Peyer's patch (tissue), 4 donors: ENCODE results near the gene NPPA. TPM values are rescaled to one million over a fixed set of nuclear protein-coding genes. Genes with fewer than 3 reads are reported as not detected.
"Not testable (repeated sequence)": the region's sequence is repeated elsewhere in the genome, so short reads cannot be mapped to it uniquely, and the experiment has no call there.

ENCODE experiments used
- DNase-seq, 3 donors: peaks; one replicate each; pipeline ENCODE4 v3.0.0-alpha.2; 2017 to 2019
- H3K27ac ChIP-seq, 4 donors: fragments of 200-600 bp; sonication (generic); one replicate each; pipeline ENCODE4 v1.5.1; 2016 to 2019
- H3K27me3 ChIP-seq, 2 donors: fragments of 200-600 bp; sonication (generic); one replicate each; pipeline ENCODE4 v1.5.1; 2019
- H3K36me3 ChIP-seq, 3 donors: fragments of 200-600 bp; sonication (generic); one replicate each; pipeline ENCODE4 v1.5.1; 2016 to 2019
- H3K4me1 ChIP-seq, 4 donors: fragments of 200-600 bp; sonication (generic); one replicate each; pipeline ENCODE4 v1.5.1; 2016 to 2019
- H3K4me3 ChIP-seq, 4 donors: fragments of 200-600 bp; sonication (generic); 1 replicate in 3 of 4; 2 replicates in 1 of 4; pipeline ENCODE4 v1.5.1; 2016 to 2019; ENCODE audit warnings: mild to moderate bottlenecking in 1 of 4
- H3K9me3 ChIP-seq, 4 donors: fragments of 200-600 bp; sonication (generic); one replicate each; pipeline ENCODE4 v1.5.1; 2016 to 2019; ENCODE audit warnings: mild to moderate bottlenecking in 1 of 4
- POLR2A ChIP-seq, 2 donors: fragments of 450-650 bp; IDR thresholded peaks; one replicate each; pipeline ENCODE4 v1.5.1; 2017; ENCODE audit warnings: antibody characterized with exemption in 2 of 2, mild to moderate bottlenecking in 2 of 2, moderate library complexity in 2 of 2
- total RNA-seq, 4 donors: library from RNA; depleted of rRNA; stranded (reverse); fragments of >200 nt; gene quantifications; one replicate each; pipeline ENCODE4 v1.1.0, GENCODE V29; 2016
- TF ChIP-seq, protein P1 (sequence below), 6 experiments: fragments of 450-650 bp in 4 of 6; fragments of 200-600 bp in 2 of 6; sonication (generic) in 1 of 6; IDR thresholded peaks; one replicate each; pipeline ENCODE4 v1.5.1; 2017 to 2019; ENCODE audit warnings: antibody characterized with exemption in 6 of 6, mild to moderate bottlenecking in 3 of 6, moderate library complexity in 1 of 6

Gene NPPA
- total RNA-seq, 4 donors from 2014 or later = not detected

DNA sequence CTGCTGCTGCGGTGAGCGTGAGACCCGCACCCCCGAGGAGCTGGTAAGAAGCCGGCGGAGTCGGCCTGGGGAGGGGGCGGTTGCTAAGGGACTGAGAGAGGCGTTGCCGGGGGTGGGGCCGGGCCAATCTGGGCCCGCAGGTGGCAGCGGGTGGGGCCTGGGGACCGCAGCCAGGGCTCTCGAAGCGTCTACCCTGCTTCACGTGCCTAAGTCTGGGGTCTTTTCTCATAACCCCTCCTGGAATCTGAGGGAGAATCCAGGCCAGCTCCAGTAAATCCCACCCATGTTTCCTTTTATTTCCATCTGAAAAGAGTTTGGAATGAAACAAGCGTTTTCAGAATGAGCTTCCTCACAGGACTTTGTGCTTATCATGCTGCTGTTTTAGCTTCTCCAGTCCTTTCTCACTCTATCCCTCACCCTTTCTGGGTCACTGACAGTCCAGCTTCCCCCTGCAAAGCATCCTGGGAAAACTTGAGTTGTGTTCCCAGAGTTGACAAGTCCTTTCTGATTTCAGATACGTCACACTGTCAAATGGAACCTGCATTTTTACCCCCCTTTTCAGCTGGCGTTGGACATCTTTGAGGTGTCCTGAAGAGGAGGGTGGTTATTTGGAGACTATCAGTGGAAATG is 41.2 kb downstream of the NPPA start:
- TF ChIP-seq, protein P1, sequence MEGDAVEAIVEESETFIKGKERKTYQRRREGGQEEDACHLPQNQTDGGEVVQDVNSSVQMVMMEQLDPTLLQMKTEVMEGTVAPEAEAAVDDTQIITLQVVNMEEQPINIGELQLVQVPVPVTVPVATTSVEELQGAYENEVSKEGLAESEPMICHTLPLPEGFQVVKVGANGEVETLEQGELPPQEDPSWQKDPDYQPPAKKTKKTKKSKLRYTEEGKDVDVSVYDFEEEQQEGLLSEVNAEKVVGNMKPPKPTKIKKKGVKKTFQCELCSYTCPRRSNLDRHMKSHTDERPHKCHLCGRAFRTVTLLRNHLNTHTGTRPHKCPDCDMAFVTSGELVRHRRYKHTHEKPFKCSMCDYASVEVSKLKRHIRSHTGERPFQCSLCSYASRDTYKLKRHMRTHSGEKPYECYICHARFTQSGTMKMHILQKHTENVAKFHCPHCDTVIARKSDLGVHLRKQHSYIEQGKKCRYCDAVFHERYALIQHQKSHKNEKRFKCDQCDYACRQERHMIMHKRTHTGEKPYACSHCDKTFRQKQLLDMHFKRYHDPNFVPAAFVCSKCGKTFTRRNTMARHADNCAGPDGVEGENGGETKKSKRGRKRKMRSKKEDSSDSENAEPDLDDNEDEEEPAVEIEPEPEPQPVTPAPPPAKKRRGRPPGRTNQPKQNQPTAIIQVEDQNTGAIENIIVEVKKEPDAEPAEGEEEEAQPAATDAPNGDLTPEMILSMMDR (IDR thresholded peaks at IDR 0.05) = no peak
- no peak for TF ChIP-seq POLR2A (IDR thresholded peaks at IDR 0.05)
- DNase-seq = no peak
- Histone ChIP-seq H3K9me3 (no peaks in the 10 kb centered on the region), H3K27ac (peak overlapping the region; percentile 85 to 98 (median 92)), H3K4me3 (peak overlapping the region; percentile 71 to 83 (median 78)), H3K27me3 (no peaks in the 10 kb centered on the region), H3K4me1 (peaks cover 3 to 45% (median 25%) of the 10 kb centered on the region in 4 donors), H3K36me3 (peaks cover 0 to 21% (median 0%) of the 10 kb centered on the region in 3 donors)

DNA sequence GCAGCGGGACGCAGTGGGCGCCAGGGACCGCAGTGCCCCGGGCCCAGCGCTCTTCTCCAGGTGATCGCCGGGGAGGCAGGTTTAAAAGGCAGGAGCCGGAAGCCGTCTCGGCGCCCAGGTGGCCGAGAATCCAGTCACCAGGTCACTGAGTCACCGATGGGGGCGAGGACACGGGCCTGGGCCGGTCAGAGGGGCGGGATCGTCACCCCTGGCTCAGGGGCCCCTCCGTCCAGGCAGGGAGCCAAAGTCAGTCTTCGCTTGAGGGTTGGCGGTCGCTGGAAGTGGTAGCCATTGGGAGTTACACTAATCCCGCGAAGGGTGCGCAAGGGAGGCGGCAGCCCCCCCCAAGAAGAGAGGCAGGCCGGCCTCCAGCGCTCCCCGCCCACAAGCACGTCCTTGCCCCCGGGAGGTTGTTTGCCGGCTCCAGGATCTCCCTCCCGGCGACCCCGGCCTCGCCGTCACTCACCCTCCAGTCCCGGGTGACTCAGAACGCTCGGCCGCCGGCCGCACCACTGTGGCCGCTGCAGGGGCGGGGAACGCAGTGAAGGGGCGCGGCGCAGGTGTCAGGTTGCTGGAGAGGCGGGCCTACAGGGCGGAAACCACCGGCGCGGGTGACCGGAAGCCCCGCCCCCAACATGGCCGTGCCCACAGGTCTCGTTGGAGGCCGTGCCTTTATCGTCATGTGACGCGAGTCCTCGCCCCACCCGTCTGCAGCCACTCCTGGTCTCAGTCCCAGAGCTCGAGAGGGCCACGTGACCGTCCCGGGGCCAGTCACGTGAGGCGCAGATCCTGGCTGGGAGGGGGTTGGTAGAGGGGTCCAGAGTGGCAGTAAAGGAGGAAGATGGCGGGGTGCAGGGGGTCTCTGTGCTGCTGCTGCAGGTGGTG is 41.9 kb downstream of the NPPA start, which contains the start of the genes CLCN6 and MTHFR:
TSS of gene CLCN6 (plus strand) at position 770 of the 885 bp plus-strand sequence. CDS start at position 842, 72 bp downstream.
TSS of gene MTHFR (minus strand) at position 543 of the 885 bp plus-strand sequence. CDS start 2,848 bp downstream, outside the sequence.
- Histone ChIP-seq H3K27ac (peak within 1 kb of the TSS; percentile 85 to 98 (median 92)), H3K4me1 (peaks cover 3 to 45% (median 25%) of the 10 kb centered on the region in 4 donors), H3K4me3 (peak within 1 kb of the TSS; percentile 71 to 83 (median 78)), H3K9me3 (no peaks in the 10 kb centered on the region), H3K36me3 (peaks cover 0 to 24% (median 0%) of the 10 kb centered on the region in 3 donors), H3K27me3 (no peaks in the 10 kb centered on the region)
- DNase-seq = peak; percentile 99 to 100 (median 100)
- TF ChIP-seq, protein P1 (IDR thresholded peaks at IDR 0.05) = no peak
- TF ChIP-seq POLR2A (IDR thresholded peaks at IDR 0.05) = peak; percentile 92 to 97

DNA sequence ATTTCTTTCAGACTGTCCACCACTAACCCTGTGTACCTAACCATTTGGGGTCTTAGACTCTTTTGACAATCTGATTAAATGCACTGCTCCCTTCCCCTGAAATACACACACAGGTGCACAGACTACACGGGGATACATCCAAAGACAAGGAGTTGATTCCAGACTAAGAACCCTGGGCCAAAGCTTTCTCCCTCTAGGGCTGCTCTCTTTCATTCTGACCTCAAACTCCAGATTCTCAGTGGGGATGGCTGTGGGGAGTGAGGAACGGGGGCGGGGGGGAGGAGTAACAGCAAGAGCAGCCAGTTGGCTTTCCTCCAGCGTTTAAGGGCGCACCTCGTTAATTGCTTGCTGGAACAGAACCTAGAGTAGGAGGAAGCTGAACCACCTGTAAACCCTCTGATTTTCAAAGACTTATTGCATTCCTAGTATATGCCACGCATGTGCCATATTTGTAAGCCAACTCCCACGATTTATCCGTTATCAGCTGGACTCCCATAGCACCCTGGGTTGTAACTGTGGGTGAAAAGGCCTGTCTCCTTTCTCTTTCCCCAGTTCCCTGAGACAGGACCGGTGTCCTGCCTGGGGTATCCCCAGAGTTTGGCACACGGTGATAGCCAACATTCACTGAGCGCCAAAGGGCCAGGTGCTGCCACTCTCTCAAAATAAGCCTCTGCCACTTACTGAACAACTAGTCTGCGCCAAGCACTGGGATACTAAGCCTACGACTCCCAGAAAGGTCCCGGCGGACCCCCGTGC is 42.7 kb downstream of the NPPA start:
- H3K4me3 ChIP-seq = peak overlapping the region; percentile 71 to 83 (median 78)
- no peaks in the 10 kb centered on the region for H3K27me3 ChIP-seq
- H3K27ac ChIP-seq = peak overlapping the region; percentile 85 to 98 (median 92)
- H3K36me3 ChIP-seq = peaks cover 0 to 28% (median 0%) of the 10 kb centered on the region in 3 donors
- TF ChIP-seq POLR2A (IDR thresholded peaks at IDR 0.05) = no peak
- TF ChIP-seq, protein P1 (IDR thresholded peaks at IDR 0.05) = no peak
- peaks cover 3 to 45% (median 25%) of the 10 kb centered on the region in 4 donors for H3K4me1 ChIP-seq
- H3K9me3 ChIP-seq = no peaks in the 10 kb centered on the region
- DNase-seq = peak in 2 of 3 donors; percentile 60 to 77

DNA sequence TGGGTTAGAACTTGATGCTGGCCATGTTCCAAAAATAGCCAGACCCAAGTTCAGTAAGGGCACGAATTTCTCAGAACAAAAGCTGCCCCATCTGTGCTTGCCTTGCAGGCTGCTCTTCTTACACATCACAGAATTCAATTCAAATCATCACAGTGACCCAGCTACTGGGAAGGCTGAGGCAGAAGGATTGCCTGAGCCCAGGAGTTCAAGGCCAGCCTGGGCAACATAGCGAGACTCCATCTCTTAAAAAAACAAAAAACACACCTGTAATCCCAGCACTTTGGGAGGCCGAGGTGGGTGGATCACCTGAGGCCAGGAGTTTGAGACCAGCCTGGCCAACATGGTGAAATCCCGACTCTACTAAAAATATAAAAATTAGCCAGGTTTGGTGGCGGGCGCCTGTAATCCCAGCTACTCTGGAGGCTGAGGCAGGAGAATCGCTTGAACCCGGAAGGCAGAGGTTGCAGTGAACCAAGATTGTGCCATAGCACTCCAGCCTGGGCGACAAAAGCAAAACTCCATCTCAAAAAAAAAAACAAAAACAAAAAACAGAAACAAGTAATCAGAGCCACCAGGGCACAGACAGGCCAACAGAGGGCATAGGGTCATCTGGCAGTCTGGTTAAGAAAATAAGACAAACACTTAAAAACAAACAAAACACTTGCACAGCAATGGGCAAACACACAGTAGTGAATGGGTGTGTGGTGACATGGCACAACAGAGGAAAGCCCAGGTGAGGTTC is 43.5 kb downstream of the NPPA start:
- not testable (repeated sequence) for H3K9me3 ChIP-seq, H3K27me3 ChIP-seq, DNase-seq
- H3K4me1 ChIP-seq = peaks cover 3 to 45% (median 25%) of the 10 kb centered on the region in 4 donors
- peak overlapping the region; percentile 45 to 83 (median 72) for H3K4me3 ChIP-seq
- H3K27ac ChIP-seq = peak overlapping the region; percentile 85 to 98 (median 92)
- peaks cover 0 to 30% (median 0%) of the 10 kb centered on the region in 3 donors for H3K36me3 ChIP-seq

DNA sequence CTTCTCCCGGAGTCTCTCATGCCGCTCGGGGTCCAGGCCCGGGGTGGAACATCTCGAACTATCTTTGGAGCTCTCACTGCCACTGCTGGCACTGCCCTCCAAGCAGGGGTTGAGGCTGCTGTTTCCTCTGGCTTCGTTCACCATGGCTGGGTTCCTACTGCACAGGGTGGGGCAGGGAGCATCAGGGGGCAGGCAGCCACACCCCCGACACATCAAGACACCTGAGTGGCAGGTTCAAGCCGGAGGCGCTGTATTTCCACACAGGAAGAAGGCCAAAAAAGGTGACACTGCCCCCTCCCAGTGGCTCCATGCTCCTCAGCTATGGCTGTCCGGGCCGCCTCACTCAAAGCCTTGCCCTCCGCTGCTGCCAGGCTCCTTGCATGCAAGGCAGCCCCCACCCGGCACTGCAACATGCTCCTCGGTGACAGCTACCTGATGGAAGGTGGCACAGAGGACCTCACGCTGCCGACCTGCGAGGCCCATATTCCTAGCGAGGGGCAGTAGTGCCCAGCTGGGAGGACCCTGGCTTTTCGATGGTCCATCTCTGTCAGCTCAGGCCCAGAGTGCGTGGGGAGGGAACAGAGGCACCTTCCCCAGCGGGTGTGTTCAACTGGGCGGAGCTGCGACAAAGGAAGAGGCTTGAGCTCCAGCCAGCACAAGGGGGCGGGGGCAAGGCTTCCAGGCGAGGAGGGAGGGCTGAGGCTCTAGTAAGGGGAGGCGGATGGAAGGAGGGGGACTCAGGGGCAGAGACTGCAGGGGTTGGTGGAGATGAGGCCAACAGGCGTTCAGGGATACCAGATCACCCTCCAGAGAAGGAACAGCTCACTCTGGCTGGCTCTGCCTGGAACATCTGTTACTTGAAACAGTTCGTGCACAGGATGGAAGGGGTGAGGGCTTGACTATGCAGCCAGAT is 44.4 kb downstream of the NPPA start:
- TF ChIP-seq, protein P1 (IDR thresholded peaks at IDR 0.05) = peak in 1 of 6 experiments; percentile 2
- peak in 1 of 2 donors; percentile 13 for TF ChIP-seq POLR2A (IDR thresholded peaks at IDR 0.05)
- Histone ChIP-seq H3K27ac (peak overlapping the region; percentile 48 to 98 (median 92)), H3K9me3 (no peaks in the 10 kb centered on the region), H3K36me3 (peaks cover 0 to 34% (median 0%) of the 10 kb centered on the region in 3 donors), H3K4me3 (peak overlapping the region; percentile 28 to 58 (median 50)), H3K27me3 (no peaks in the 10 kb centered on the region), H3K4me1 (peaks cover 3 to 40% (median 25%) of the 10 kb centered on the region in 4 donors)
- peak; percentile 88 to 95 (median 88) for DNase-seq
